A673 (cell line): ENCODE results near the gene NEK7. TPM values are rescaled to one million over a fixed set of nuclear protein-coding genes. Genes with fewer than 3 reads are reported as not detected.

Experiments used
- BruUV-seq: library from RNA; stranded (reverse); fragments of 400-500 nt; replicated peaks from 2 replicates; lab custom pipeline; 2021; lab: Mats Ljungman, UMichigan
- CTCF ChIA-PET: fragments of 300-600 bp; sonication (Branson Sonifier 250); formaldehyde crosslinking; loops from one replicate; lab custom pipeline; 2022; ENCODE audit warnings: antibody characterized with exemption; lab: Charles Lee
- POLR2A ChIA-PET: fragments of 300-600 bp; sonication (Branson Sonifier 250); formaldehyde crosslinking; loops from one replicate; lab custom pipeline; 2022; ENCODE audit warnings: antibody characterized with exemption; ENCODE audit not compliant: low non-redundant PET; lab: Charles Lee
- DNase-seq: peaks from one replicate; pipeline ENCODE4 v3.0.0-alpha.2; 2015; ENCODE audit warnings: low spot score
- H3K27ac ChIP-seq: fragments of 200-600 bp; sonication (generic); 2 replicates; pipeline ENCODE4 v1.5.1; 2016; ENCODE audit warnings: mixed run types, low read depth, mild to moderate bottlenecking, mixed read lengths, antibody characterized with exemption, low read length; ENCODE audit not compliant: poor library complexity, severe bottlenecking
- H3K27me3 ChIP-seq: fragments of 200-600 bp; sonication (generic); replicated peaks from 2 replicates; pipeline ENCODE4 v1.6.1; 2017; ENCODE audit warnings: mixed run types, low read depth, mild to moderate bottlenecking, mixed read lengths, antibody characterized with exemption, low read length; ENCODE audit not compliant: insufficient read depth, poor library complexity
- H3K36me3 ChIP-seq: fragments of 200-600 bp; sonication (generic); 2 replicates; pipeline ENCODE4 v1.6.1; 2016; ENCODE audit warnings: mixed run types, mild to moderate bottlenecking, mixed read lengths, antibody characterized with exemption, low read length; ENCODE audit not compliant: insufficient read depth, poor library complexity, severe bottlenecking
- H3K4me1 ChIP-seq: fragments of 200-600 bp; sonication (generic); 2 replicates; pipeline ENCODE4 v1.6.1; 2017; ENCODE audit warnings: mixed run types, mild to moderate bottlenecking, mixed read lengths, antibody characterized with exemption, low read length; ENCODE audit not compliant: insufficient read depth, poor library complexity, severe bottlenecking
- H3K4me3 ChIP-seq: fragments of 200-600 bp; sonication (generic); 2 replicates; pipeline ENCODE4 v1.5.1; 2016; ENCODE audit warnings: low read depth, mixed run types, mild to moderate bottlenecking, mixed read lengths, low read length; ENCODE audit not compliant: poor library complexity, severe bottlenecking
- H3K9me3 ChIP-seq: fragments of 200-600 bp; sonication (generic); 2 replicates; pipeline ENCODE4 v1.6.1; 2016; ENCODE audit warnings: mixed run types, low read depth, mild to moderate bottlenecking, mixed read lengths, antibody characterized with exemption, low read length; ENCODE audit not compliant: poor library complexity, severe bottlenecking
- EZH2 ChIP-seq: fragments of 200-600 bp; sonication (generic); IDR thresholded peaks from 2 replicates; pipeline ENCODE4 v1.6.1; 2017; ENCODE audit warnings: borderline replicate concordance, low read depth, mild to moderate bottlenecking, mixed read lengths, antibody characterized with exemption, low read length; ENCODE audit not compliant: poor library complexity, severe bottlenecking
- intact Hi-C: fragments of 100-400 bp; cut with micrococcal nuclease; formaldehyde crosslinking; loops from one replicate; pipeline ENCODE4 v1.10.0; 2022; ENCODE audit not compliant: unreplicated experiment
- total RNA-seq: library from RNA; stranded (reverse); gene quantifications from 2 replicates; pipeline ENCODE4 v1.2.3, GENCODE V29; 2021
- TF ChIP-seq, protein P1 (sequence below): fragments of 300-800, 200-600 bp; sonication (generic); conservative IDR thresholded peaks from 2 replicates; pipeline ENCODE4 v1.5.1; 2017; ENCODE audit warnings: low read depth, mild to moderate bottlenecking, antibody characterized with exemption, low read length, moderate library complexity, mixed read lengths

NEK7 gene
- total RNA-seq, 1 experiment from 2014 or later, result 18.6 TPM

GRCh38 chr1:198258491-198258890 is 101.7 kb downstream of the NEK7 start:
- intact Hi-C loops, result no loop called here
- ChIA-PET CTCF (no interaction called here), POLR2A (no interaction called here)
- Histone ChIP-seq H3K27me3 (no peaks in the 10 kb centered on the region), H3K36me3 (no peaks in the 10 kb centered on the region), H3K4me3 (no peak overlapping the region), H3K27ac (no peak overlapping the region), H3K4me1 (no peaks in the 10 kb centered on the region), H3K9me3 (no peaks in the 10 kb centered on the region)
- TF ChIP-seq, protein P1, sequence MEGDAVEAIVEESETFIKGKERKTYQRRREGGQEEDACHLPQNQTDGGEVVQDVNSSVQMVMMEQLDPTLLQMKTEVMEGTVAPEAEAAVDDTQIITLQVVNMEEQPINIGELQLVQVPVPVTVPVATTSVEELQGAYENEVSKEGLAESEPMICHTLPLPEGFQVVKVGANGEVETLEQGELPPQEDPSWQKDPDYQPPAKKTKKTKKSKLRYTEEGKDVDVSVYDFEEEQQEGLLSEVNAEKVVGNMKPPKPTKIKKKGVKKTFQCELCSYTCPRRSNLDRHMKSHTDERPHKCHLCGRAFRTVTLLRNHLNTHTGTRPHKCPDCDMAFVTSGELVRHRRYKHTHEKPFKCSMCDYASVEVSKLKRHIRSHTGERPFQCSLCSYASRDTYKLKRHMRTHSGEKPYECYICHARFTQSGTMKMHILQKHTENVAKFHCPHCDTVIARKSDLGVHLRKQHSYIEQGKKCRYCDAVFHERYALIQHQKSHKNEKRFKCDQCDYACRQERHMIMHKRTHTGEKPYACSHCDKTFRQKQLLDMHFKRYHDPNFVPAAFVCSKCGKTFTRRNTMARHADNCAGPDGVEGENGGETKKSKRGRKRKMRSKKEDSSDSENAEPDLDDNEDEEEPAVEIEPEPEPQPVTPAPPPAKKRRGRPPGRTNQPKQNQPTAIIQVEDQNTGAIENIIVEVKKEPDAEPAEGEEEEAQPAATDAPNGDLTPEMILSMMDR, result no peak
- TF ChIP-seq EZH2, result no peak
- DNase-seq, result no peak
- no TSS peak for BruUV-seq

DNA sequence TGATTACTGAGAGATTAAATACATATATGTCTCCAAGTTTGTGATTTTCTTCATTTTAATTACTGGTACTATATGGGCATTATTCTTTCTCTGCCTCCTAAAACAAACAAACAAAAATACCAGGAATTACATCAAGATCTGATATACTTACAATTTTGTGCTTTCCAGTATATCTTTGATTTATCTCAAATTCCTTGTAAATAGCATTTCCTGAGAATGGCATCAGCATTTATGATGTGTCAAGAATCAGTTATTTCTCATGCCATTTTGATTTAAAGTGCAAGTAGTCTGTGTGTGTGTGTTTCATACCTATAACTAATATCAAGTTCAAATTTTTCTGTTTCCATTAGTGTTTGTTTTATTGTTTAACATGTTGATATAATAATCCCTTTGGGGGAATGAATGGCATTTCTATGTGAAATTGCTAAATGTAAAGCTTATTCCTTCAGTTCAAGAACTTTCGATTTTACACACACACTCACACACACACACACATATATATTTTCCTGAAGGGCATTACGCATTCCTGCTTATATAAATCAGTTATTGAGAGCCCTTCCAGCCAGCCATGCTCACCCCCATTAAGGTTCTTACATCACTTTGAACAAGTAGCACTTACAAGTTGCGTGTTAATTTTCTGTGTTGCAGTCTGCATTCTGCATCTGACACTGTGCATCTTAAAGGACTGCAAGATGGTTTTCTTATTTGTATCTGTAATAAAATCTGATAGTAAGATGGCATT is 102.7 kb downstream of the NEK7 start:
- TF ChIP-seq, protein P1, result no peak
- TF ChIP-seq EZH2, result no peak

GRCh38 chr1:198261886-198262285 is 105.1 kb downstream of the NEK7 start:
- Histone ChIP-seq H3K27ac (no peak overlapping the region), H3K4me3 (no peak overlapping the region), H3K36me3 (no peaks in the 10 kb centered on the region), H3K9me3 (no peaks in the 10 kb centered on the region), H3K4me1 (no peaks in the 10 kb centered on the region), H3K27me3 (no peaks in the 10 kb centered on the region)
- TF ChIP-seq, protein P1, result no peak
- no peak for TF ChIP-seq EZH2
- CTCF ChIA-PET, result no interaction called here
- intact Hi-C loops, result no loop called here
- POLR2A ChIA-PET, result no interaction called here
- no TSS peak for BruUV-seq
- no peak for DNase-seq

More for the DNA sequence above, 102.7 kb downstream of the NEK7 start:
- H3K9me3 ChIP-seq, result no peaks in the 10 kb centered on the region
- DNase-seq, result no peak
- no TSS peak for BruUV-seq
- no peaks in the 10 kb centered on the region for H3K4me1 ChIP-seq
- H3K27ac ChIP-seq, result no peak overlapping the region
- CTCF ChIA-PET, result no interaction called here
- no peaks in the 10 kb centered on the region for H3K27me3 ChIP-seq
- POLR2A ChIA-PET, result no interaction called here
- no peak overlapping the region for H3K4me3 ChIP-seq
- no peaks in the 10 kb centered on the region for H3K36me3 ChIP-seq
- intact Hi-C loops, result no loop called here
